ENCODE data around the gene SERBP1.
A peak's percentile ranks its signal among the peaks of the same experiment; 100 is the strongest.
"Not testable (repeated sequence)": the region's sequence is repeated elsewhere in the genome, so short reads cannot be mapped to it uniquely, and the experiment has no call there.

SERBP1 gene

DNA sequence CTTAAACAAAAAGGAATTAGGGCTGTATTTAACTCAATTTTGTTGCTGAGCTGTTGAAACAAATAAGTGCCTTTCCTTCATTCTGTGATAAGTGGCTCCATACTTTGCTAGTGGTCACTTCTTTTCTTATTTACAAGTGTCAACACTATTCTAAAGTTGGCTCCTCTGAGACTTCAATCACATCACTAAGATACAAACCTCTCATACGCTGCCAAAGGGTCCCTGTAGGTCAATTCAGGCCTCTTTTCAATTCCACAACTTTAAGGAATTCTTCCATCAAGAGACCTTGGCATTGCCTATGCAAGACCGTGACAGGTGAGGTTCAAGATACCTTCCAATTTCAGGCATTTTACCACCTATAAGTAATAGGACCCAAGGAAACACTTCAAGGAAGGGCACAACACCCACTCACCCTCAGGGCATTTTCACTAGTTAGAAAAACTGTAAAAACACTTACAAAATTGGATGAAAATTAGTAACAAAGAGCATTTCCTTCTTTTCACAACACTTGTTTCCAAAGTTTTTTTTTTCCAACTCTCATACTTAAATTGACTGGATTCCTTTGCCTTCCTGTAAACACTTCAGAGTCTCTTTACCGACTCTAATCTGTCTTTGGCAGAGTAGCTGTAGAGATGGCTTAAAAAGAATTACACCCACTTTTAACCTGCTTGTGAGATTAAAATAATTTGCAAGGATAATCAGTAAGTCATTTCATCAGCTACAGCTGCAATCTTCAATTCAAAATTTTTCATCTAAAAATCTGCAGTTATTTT is 24.5 kb downstream of the SERBP1 start:
- Histone ChIP-seq H3K27ac (ENCODE audit: low read depth, low read length) (peak overlapping the region; percentile 34; the same call in 1 of the 2 replicates), H3K9ac (ENCODE audit: low read depth, low read length) (no peak overlapping the region), H3K4me3 (ENCODE audit: low read length) (no peak overlapping the region), H3K9me3 (ENCODE audit: insufficient read depth, low read depth, low read length) (no peaks in the 10 kb centered on the region), H3K36me3 (ENCODE audit: insufficient read depth, low read length) (peaks cover 16% of the 10 kb centered on the region), H3K27me3 (ENCODE audit: insufficient read depth, low read length) (no peaks in the 10 kb centered on the region), H3K4me1 (ENCODE audit: insufficient read depth, low read length) (peaks cover 4% of the 10 kb centered on the region)
- 92% methylated on average over 3 of the region's 3 CpGs for WGBS

DNA sequence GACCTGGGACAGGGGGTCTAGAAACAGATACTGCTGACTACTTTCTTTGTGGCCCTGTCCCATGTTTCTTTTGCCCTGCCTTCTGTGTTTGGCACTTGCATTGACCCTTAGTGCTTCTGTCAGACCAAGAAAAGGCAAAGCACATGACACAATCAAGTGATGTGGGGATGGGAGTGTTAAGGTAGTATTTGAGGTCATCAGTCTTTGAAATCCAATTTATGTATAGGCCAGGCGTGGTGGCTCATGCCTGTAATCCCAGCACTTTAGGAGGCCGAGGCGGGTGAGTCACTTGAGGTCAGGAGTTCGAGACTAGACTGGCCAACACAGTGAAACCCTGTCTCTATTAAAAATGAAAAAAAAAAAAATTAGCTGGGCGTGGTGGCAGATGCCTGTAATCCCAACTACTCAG is 26.0 kb downstream of the SERBP1 start:
- H3K36me3 ChIP-seq (ENCODE audit: insufficient read depth, low read length), result peaks cover 5% of the 10 kb centered on the region
- no peak overlapping the region for H3K4me3 ChIP-seq (ENCODE audit: low read length)
- no peaks in the 10 kb centered on the region for H3K9me3 ChIP-seq (ENCODE audit: insufficient read depth, low read depth, low read length)
- H3K9ac ChIP-seq (ENCODE audit: low read depth, low read length), result no peak overlapping the region
- H3K27ac ChIP-seq (ENCODE audit: low read depth, low read length), result no peak overlapping the region
- WGBS, result 75% methylated on average over 5 of the region's 5 CpGs
- H3K4me1 ChIP-seq (ENCODE audit: insufficient read depth, low read length), result peaks cover 15% of the 10 kb centered on the region
- no peaks in the 10 kb centered on the region for H3K27me3 ChIP-seq (ENCODE audit: insufficient read depth, low read length)

DNA sequence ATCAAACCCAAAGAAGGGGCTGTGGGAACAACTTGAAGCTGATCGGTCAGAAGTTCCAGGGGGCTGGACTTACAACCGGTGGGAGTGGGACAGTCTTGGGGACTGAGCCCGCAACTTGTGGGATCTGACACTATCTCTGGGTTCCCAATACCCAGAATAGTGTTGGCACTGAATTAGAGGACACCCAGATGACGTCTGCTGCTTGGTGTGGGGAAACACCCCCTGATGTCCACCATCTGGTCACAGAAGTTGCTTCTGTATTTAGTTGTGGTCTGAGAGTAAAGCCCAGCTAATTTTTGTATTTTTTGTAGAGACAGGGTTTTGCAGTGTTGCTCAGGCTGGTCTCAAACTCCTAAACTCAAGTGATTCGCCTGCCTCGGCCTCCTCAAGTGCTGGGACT is 28.8 kb downstream of the SERBP1 start:
- no peak overlapping the region for H3K4me3 ChIP-seq (ENCODE audit: low read length)
- peaks cover 5% of the 10 kb centered on the region for H3K36me3 ChIP-seq (ENCODE audit: insufficient read depth, low read length)
- H3K9ac ChIP-seq (ENCODE audit: low read depth, low read length), result no peak overlapping the region
- no peaks in the 10 kb centered on the region for H3K27me3 ChIP-seq (ENCODE audit: insufficient read depth, low read length)
- H3K4me1 ChIP-seq (ENCODE audit: insufficient read depth, low read length), result peaks cover 26% of the 10 kb centered on the region
- H3K27ac ChIP-seq (ENCODE audit: low read depth, low read length), result no peak overlapping the region
- H3K9me3 ChIP-seq (ENCODE audit: insufficient read depth, low read depth, low read length), result no peaks in the 10 kb centered on the region
- WGBS, result 92% methylated on average over 6 of the region's 6 CpGs

DNA sequence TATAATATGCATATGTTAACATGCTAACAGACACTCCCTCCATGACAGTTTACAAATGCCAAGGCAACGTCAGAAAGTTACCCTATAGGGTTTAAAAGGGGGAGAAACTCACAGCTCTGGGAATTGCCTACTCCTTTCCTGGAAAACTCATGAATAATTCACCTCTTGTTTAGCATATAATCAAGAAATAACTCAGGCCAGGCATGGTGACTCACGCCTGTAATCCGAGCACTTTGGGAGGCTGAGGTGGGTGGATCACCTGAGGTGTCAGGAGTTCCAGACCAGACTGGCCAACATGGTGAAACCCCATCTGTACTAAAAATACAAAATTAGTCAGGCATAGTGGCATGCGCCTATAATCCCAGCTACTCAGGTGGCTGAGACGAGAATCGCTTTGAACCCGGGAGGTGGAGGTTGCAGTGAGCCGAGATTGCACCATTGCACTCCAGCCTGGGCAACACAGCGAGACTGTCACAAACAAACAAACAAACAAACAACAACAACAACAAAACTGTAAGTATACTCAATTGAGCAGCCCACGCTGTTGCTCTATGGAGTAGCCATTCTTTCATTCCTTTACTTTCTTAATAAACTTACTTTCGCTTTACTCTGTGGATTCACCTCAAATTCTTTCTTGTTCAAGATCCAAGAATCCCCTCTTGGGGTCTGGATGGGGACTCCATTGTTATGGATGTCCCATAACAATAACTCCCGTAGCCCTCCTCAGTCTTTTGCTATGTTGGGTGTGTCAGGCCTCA is 30.0 kb downstream of the SERBP1 start:
- H3K27ac ChIP-seq (ENCODE audit: low read depth, low read length); H3K9me3 ChIP-seq (ENCODE audit: insufficient read depth, low read depth, low read length); H3K27me3 ChIP-seq (ENCODE audit: insufficient read depth, low read length); H3K9ac ChIP-seq (ENCODE audit: low read depth, low read length); H3K4me3 ChIP-seq (ENCODE audit: low read length): not testable (repeated sequence)
- peaks cover 26% of the 10 kb centered on the region for H3K4me1 ChIP-seq (ENCODE audit: insufficient read depth, low read length)
- WGBS, result 91% methylated on average over 11 of the region's 12 CpGs
- H3K36me3 ChIP-seq (ENCODE audit: insufficient read depth, low read length), result peaks cover 12% of the 10 kb centered on the region

DNA sequence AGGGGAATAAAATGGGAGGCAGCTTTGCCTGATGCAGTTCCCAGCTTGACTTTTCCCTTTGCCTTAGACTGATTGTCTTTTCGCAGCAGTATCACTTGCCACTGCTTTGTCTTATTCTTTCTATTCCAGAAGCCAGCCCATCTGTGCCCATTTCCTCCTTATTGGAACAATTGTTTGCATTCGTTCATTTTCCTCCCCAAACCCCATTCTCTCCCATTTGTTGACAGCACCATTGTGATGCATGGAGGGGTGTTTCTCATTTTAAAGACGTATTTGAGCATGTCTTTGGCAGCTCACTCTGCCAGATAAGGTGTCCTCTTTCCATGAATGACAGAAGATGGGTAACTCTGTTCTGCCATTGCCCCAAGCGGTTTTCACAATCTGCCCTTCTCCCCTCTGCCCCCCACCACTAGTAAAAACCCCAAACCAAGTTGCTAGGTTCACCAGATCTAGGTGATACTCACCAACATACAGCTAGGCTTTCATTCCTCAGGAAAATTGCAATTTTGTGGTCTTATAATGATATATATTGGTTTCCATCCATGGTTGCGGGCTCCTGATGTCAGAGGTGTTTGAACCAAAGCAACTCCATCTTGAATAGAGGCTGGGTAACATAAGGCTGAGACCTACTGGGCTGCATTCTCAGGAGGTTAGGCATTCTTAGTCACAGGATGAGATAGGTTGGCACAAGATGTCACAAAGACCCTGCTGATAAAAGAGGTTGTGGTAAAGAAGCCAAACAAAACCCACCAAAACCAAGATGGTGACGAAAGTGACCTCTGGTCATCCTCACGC is 30.8 kb downstream of the SERBP1 start:
- Histone ChIP-seq H3K27ac (ENCODE audit: low read depth, low read length) (peak overlapping the region; percentile 57; the same call in 1 of the 2 replicates), H3K27me3 (ENCODE audit: insufficient read depth, low read length) (no peaks in the 10 kb centered on the region), H3K9me3 (ENCODE audit: insufficient read depth, low read depth, low read length) (no peaks in the 10 kb centered on the region), H3K9ac (ENCODE audit: low read depth, low read length) (no peak overlapping the region), H3K4me3 (ENCODE audit: low read length) (no peak overlapping the region), H3K36me3 (ENCODE audit: insufficient read depth, low read length) (peaks cover 7% of the 10 kb centered on the region; the same call in 1 of the 2 replicates), H3K4me1 (ENCODE audit: insufficient read depth, low read length) (peaks cover 26% of the 10 kb centered on the region)
- 68% methylated on average over 5 of the region's 7 CpGs for WGBS

DNA sequence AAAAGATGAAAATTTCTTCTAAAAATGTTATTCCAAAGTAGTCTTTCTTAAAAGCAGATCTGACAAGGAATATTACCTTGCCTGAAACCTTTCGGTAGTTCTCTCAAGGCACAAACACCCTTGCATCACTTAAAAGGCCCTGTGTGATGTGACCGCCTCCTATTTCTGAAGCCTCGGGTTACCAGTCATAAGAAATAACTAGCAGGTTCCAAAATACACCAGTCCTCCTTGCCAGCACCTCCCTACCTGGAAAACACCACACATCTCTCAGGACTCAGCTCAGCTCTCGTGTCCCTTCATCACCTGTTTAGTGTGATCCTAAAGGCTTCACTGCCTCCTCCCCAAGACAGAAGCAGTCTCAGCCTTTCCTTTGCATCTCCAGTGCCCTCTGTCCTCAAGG is 35.7 kb downstream of the SERBP1 start:
- Histone ChIP-seq H3K9ac (ENCODE audit: low read depth, low read length) (no peak overlapping the region), H3K4me3 (ENCODE audit: low read length) (no peak overlapping the region), H3K9me3 (ENCODE audit: insufficient read depth, low read depth, low read length) (no peaks in the 10 kb centered on the region), H3K27me3 (ENCODE audit: insufficient read depth, low read length) (no peaks in the 10 kb centered on the region), H3K4me1 (ENCODE audit: insufficient read depth, low read length) (peaks cover 23% of the 10 kb centered on the region), H3K27ac (ENCODE audit: low read depth, low read length) (no peak overlapping the region), H3K36me3 (ENCODE audit: insufficient read depth, low read length) (peaks cover 7% of the 10 kb centered on the region)
- 92% methylated on average over 4 of the region's 4 CpGs for WGBS

DNA sequence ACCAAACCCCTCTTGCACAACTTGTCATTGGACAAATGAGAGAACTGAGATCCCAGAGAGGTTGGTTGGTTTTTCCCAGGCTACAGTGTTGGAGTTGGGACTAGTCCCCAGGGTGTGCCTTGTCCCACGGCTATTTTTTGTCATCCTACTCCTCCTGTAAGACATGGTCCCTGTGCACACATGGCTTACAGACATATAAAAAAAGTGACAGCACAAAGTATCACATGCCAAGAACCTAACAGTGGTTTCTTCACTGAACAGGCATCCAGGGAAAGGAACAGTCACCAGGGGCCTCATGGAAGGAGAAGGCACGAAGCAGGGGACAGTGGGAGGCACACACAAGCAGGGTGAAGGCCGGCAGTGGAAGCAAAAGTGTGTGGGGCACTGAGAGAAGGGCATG is 36.5 kb downstream of the SERBP1 start:
- Histone ChIP-seq H3K36me3 (ENCODE audit: insufficient read depth, low read length) (peaks cover 7% of the 10 kb centered on the region), H3K9ac (ENCODE audit: low read depth, low read length) (no peak overlapping the region), H3K27me3 (ENCODE audit: insufficient read depth, low read length) (no peaks in the 10 kb centered on the region), H3K9me3 (ENCODE audit: insufficient read depth, low read depth, low read length) (no peaks in the 10 kb centered on the region), H3K27ac (ENCODE audit: low read depth, low read length) (no peak overlapping the region), H3K4me3 (ENCODE audit: low read length) (no peak overlapping the region), H3K4me1 (ENCODE audit: insufficient read depth, low read length) (peaks cover 21% of the 10 kb centered on the region)
- WGBS, result 92% methylated on average over 3 of the region's 3 CpGs

DNA sequence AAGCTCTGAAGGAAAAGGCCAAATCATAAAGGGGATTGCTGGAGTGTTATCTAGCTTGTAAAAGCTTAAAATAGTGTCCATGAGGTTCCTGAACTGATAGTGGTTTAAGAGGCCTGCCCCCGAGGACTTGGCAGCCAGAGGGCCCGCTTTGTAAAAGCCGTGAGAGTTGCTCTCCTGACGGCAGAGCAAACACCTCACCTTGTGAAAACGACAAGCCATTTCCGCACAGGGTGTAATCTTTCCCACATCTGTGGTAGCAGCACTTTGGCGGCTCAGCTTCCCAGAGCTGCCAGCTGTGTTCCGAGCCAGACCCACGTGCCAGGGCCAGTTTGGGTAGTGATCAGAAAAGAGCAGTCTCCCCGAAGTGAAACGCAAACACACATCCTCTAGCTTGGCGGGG is 37.0 kb downstream of the SERBP1 start:
- WGBS, result 92% methylated on average over 12 of the region's 12 CpGs
- peaks cover 7% of the 10 kb centered on the region for H3K36me3 ChIP-seq (ENCODE audit: insufficient read depth, low read length)
- H3K27ac ChIP-seq (ENCODE audit: low read depth, low read length), result no peak overlapping the region
- peaks cover 16% of the 10 kb centered on the region for H3K4me1 ChIP-seq (ENCODE audit: insufficient read depth, low read length)
- H3K4me3 ChIP-seq (ENCODE audit: low read length), result no peak overlapping the region
- no peaks in the 10 kb centered on the region for H3K27me3 ChIP-seq (ENCODE audit: insufficient read depth, low read length)
- no peaks in the 10 kb centered on the region for H3K9me3 ChIP-seq (ENCODE audit: insufficient read depth, low read depth, low read length)
- no peak overlapping the region for H3K9ac ChIP-seq (ENCODE audit: low read depth, low read length)

DNA sequence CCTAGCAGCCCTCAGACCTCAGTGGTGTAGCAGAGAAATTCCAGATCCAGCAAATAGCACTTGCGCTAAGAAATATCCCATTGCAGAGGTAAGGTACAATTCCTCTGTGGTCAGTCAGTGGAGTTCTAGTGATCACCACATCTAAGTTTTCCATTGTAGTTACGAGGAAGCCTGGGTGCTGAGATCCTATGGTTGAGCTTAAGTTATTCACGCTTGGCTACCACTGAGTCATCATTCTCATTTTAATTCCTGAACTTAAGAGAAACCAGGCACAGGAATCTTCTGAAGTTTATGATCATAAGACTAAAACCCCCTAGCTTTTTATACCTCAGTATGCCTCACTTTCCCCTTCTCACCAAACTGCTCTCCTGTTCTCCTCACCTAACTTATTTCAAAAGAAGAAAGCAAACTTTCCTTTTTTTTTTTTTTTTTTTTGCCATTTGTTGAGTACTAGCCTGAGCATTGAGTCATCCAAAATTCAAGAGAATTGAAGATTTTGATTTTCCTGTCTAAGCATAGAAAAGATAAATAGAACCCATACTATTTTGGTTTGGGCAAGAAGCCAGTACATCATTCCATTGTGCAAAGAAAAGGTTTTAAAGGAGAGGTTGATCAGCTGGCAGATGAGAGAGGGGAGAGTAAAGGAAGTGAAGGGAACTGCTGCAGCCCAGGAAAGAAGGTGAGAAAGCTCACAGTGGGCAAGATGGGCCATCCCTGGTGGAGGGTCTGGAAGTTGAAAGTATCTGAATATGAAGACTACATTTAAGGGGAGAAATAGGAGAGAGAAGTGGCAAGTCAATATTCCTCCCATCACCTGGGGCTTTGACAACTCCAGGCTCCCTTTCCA is 39.9 kb downstream of the SERBP1 start:
- Histone ChIP-seq H3K36me3 (ENCODE audit: insufficient read depth, low read length) (peaks cover under 1% of the 10 kb centered on the region), H3K4me1 (ENCODE audit: insufficient read depth, low read length) (peaks cover 15% of the 10 kb centered on the region), H3K27ac (ENCODE audit: low read depth, low read length) (no peak overlapping the region), H3K4me3 (ENCODE audit: low read length) (no peak overlapping the region), H3K9ac (ENCODE audit: low read depth, low read length) (no peak overlapping the region), H3K9me3 (ENCODE audit: insufficient read depth, low read depth, low read length) (no peaks in the 10 kb centered on the region), H3K27me3 (ENCODE audit: insufficient read depth, low read length) (no peaks in the 10 kb centered on the region)
- WGBS, result 47% methylated on average over 3 of the region's 3 CpGs

DNA sequence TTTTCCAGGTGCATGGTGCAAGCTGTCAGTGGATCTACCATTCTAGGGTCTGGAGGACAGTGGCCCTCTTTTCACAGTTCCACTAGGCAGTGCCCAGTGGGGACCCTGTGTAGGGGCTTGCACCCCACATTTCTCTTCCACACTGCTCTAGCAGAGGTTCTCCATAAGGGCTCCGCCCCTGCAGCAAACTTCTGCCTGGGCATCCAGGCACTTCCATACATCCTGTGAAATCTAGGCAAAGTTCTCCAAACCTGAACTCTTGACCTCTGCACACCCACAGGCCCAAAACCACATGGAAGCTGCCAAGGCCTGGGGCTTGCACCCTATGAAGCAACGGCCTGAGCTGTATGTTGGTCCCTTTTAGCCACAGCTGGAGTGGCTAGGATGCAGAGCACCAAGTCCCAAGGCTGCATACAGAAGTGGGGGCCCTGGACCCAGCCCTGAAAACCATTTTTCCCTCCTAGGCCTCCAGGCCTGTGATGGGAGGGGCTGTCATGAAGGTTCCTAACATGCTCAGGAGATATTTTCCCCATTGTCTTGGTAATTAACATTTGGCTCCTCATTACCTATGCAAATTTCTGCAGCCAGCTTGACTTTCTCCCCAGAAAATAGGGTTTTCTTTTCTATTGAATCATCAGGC is 46.1 kb downstream of the SERBP1 start:
- no peak overlapping the region for H3K9ac ChIP-seq (ENCODE audit: low read depth, low read length)
- WGBS, result 92% methylated on average over 1 of the region's 2 CpGs

More for the DNA sequence above, 46.1 kb downstream of the SERBP1 start:
- Histone ChIP-seq H3K4me1 (ENCODE audit: insufficient read depth, low read length) (peaks cover 2% of the 10 kb centered on the region; the same call in 1 of the 2 replicates), H3K4me3 (ENCODE audit: low read length) (no peak overlapping the region), H3K27me3 (ENCODE audit: insufficient read depth, low read length) (no peaks in the 10 kb centered on the region), H3K9me3 (ENCODE audit: insufficient read depth, low read depth, low read length) (peaks cover 19% of the 10 kb centered on the region), H3K27ac (ENCODE audit: low read depth, low read length) (no peak overlapping the region), H3K36me3 (ENCODE audit: insufficient read depth, low read length) (peaks cover 2% of the 10 kb centered on the region; the same call in 1 of the 2 replicates)
